Ascending aorta (tissue), 2 donors: ENCODE measurements around the gene CCL22. TPM values are rescaled to one million over a fixed set of nuclear protein-coding genes. Genes with fewer than 3 reads are reported as not detected.
A peak's percentile ranks its signal among the peaks of the same experiment; 100 is the strongest.
"Not testable (repeated sequence)": the region's sequence is repeated elsewhere in the genome, so short reads cannot be mapped to it uniquely, and the experiment has no call there.

Experiments
- DNase-seq, 2 donors: peaks; one replicate each; pipeline ENCODE4 v3.0.0-alpha.2; 2019; ENCODE audit warnings: low spot score in 2 of 2
- H3K27ac ChIP-seq, 2 donors: fragments of 200-600 bp; sonication (generic); one replicate each; pipeline ENCODE4 v1.5.1; 2016 to 2017; ENCODE audit warnings: mild to moderate bottlenecking in 1 of 2
- H3K27me3 ChIP-seq: fragments of 200-600 bp; sonication (generic); one replicate; pipeline ENCODE4 v1.5.1; 2017
- H3K36me3 ChIP-seq, 2 donors: fragments of 200-600 bp; sonication (generic); one replicate each; pipeline ENCODE4 v1.5.1; 2016
- H3K4me1 ChIP-seq, 2 donors: fragments of 200-600 bp; sonication (generic); one replicate each; pipeline ENCODE4 v1.5.1; 2016 to 2017; ENCODE audit warnings: mild to moderate bottlenecking in 1 of 2
- H3K4me3 ChIP-seq, 2 donors: fragments of 200-600 bp; sonication (generic); one replicate each; pipeline ENCODE4 v1.5.1; 2016 to 2017; ENCODE audit warnings: mild to moderate bottlenecking in 1 of 2
- H3K9me3 ChIP-seq, 2 donors: fragments of 200-600 bp; sonication (generic); one replicate each; pipeline ENCODE4 v1.5.1; 2016
- intact Hi-C: fragments of 100-400 bp; cut with DNase I; formaldehyde crosslinking; loops from one replicate; pipeline ENCODE4 v1.15.1; 2023
- total RNA-seq: library from RNA; depleted of rRNA; stranded (reverse); fragments of >200 nt; gene quantifications from one replicate; pipeline ENCODE4 v1.1.0, GENCODE V29; 2016
- TF ChIP-seq, protein P1 (sequence below), 3 experiments: fragments of 200-600 bp in 2 of 3; fragments of 450-650 bp in 1 of 3; sonication (generic) in 2 of 3; IDR thresholded peaks; one replicate each; pipeline ENCODE4 v1.5.1; 2016 to 2019; ENCODE audit warnings: antibody characterized with exemption in 3 of 3, mild to moderate bottlenecking in 1 of 3, moderate library complexity in 1 of 3

The CCL22 gene
- total RNA-seq, 1 donor from 2014 or later = not detected

DNA sequence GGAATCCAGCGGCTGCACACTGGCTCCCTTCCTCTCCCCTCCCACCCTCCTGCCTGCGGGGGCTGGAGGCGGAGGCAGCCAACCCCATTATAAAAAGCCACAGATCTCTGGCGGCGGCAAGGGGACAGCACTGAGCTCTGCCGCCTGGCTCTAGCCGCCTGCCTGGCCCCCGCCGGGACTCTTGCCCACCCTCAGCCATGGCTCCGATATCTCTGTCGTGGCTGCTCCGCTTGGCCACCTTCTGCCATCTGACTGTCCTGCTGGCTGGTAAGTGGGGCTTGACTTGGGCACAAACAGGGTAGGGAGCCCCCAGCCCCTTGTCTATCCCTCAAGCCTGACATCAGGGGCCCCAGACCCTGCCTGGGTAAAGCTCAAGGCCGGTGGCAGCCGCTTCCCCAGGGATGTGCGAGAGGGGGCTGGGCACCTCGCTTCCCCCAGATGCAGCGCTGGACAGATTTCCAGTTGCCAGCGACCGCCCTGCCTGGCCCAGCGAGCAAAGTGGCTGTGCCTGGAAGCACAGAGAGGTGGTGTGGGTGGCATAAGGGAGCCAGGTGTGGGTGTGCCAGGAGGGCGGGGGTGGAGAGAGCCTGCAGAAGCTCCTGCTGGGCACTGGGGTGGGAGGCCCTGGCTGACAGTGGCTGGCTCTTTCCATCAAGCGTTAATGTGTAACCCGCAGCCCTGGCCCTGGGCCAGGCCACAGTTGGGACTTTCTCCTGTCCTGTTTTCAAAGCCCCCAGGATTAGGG, 14.0 kb downstream of the CCL22 start, which contains the start of gene CX3CL1:
Gene CX3CL1, plus strand, starts transcription at position 119 of the 745 bp plus-strand sequence. Its CDS starts 79 bp downstream, at position 198.
- peak in 1 of 2 donors; percentile 95 for DNase-seq
- TF ChIP-seq, protein P1, sequence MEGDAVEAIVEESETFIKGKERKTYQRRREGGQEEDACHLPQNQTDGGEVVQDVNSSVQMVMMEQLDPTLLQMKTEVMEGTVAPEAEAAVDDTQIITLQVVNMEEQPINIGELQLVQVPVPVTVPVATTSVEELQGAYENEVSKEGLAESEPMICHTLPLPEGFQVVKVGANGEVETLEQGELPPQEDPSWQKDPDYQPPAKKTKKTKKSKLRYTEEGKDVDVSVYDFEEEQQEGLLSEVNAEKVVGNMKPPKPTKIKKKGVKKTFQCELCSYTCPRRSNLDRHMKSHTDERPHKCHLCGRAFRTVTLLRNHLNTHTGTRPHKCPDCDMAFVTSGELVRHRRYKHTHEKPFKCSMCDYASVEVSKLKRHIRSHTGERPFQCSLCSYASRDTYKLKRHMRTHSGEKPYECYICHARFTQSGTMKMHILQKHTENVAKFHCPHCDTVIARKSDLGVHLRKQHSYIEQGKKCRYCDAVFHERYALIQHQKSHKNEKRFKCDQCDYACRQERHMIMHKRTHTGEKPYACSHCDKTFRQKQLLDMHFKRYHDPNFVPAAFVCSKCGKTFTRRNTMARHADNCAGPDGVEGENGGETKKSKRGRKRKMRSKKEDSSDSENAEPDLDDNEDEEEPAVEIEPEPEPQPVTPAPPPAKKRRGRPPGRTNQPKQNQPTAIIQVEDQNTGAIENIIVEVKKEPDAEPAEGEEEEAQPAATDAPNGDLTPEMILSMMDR (IDR thresholded peaks at IDR 0.05) = peak; percentile 20 to 56 (median 48)
- intact Hi-C loops = loop anchor here (1.0 to 5.0 kb wide), 4 partner anchors 46 to 125 kb away; partner anchors contain the start of gene ARL2BP

DNA sequence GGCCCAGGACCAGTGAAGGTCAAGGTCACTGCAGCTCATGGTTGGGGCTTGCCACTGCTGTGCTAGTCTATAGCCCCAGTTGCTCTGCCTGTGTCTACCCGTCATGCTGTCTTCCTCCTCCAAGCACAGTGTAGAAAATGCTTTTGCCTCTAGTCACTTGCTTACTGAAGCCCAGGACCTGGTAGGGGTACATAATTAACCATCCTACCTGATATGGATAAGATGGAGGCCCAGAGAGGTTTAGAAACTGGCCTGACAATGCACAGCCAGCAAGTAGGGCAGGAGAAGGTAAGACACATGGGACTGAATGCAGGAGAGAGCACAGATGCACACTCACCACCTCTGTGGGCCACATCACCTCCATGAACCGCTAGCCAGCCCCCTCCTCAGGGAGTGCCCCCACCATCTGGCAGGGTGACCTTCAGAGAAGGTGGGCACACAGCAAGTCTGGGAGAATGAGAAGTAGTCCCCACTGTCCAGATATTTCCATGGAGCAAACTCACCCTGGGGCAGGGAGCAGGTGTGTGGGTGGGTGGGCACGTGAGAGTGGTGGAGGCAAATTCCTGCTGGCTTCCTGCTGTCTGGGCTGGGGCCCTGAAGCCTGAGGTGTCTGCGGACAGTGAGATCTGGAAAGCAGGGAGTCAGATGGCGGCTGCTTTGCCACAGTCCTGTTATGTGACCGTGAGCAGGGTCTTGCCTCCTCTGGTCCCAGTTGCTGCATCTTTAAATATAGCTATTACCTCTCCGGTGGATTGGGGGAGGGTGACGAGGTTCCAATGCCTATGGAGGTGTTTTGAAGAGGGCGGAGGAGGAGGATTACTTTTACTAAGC, 14.7 kb downstream of the CCL22 start:
- H3K27me3 ChIP-seq = no peaks in the 10 kb centered on the region
- TF ChIP-seq, protein P1 (IDR thresholded peaks at IDR 0.05) = no peak
- intact Hi-C loops = loop anchor here (2.0 to 5.0 kb wide), 2 partner anchors 45 to 126 kb away; partner anchors contain the start of gene ARL2BP
- DNase-seq = no peak
- H3K9me3 ChIP-seq = no peaks in the 10 kb centered on the region
- H3K36me3 ChIP-seq = no peaks in the 10 kb centered on the region
- peak overlapping the region; percentile 75 to 76 for H3K4me3 ChIP-seq
- H3K4me1 ChIP-seq = peaks cover 16 to 45% of the 10 kb centered on the region in 2 donors
- H3K27ac ChIP-seq = peak overlapping the region; percentile 94 to 99

More for the DNA sequence above, 14.0 kb downstream of the CCL22 start, which contains the start of gene CX3CL1:
- peak within 1 kb of the TSS; percentile 75 to 76 for H3K4me3 ChIP-seq
- peak within 1 kb of the TSS; percentile 94 to 99 for H3K27ac ChIP-seq
- H3K9me3 ChIP-seq = no peaks in the 10 kb centered on the region
- H3K36me3 ChIP-seq = no peaks in the 10 kb centered on the region
- H3K27me3 ChIP-seq = no peaks in the 10 kb centered on the region
- peaks cover 16 to 37% of the 10 kb centered on the region in 2 donors for H3K4me1 ChIP-seq

DNA sequence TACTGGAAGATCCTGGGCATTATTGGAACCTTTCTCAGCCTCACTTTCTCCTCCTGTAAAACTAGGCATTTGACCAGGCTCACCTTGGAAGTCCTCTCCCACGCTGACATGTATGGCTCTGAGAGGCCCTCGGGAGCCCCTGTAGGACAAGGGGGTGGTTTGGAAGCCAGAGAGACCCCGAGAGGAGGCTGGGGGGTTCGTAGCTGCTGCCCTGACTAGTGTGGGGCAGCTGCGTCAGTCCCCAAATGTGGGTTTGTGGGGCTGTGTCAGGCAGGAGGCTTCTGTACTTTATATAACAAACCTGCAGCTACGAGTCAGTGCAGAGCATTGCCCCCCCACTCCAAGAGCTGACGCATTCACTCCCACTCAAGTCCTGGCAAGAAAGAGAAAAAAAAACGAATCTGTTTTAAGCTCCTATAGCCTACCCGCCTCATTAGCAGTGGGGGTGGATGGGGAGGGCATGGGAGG, 15.5 kb downstream of the CCL22 start:
- Histone ChIP-seq H3K4me3 (peak overlapping the region; percentile 75 to 76), H3K27ac (peak overlapping the region; percentile 94 to 99), H3K9me3 (no peaks in the 10 kb centered on the region), H3K4me1 (peaks cover 16 to 49% of the 10 kb centered on the region in 2 donors), H3K27me3 (no peaks in the 10 kb centered on the region), H3K36me3 (no peaks in the 10 kb centered on the region)
- intact Hi-C loops = loop anchor here (1.0 to 5.0 kb wide), 2 partner anchors 70 to 127 kb away; partner anchors contain the start of gene ARL2BP
- TF ChIP-seq, protein P1 (IDR thresholded peaks at IDR 0.05) = no peak
- DNase-seq = peak in 1 of 2 donors; percentile 87

DNA sequence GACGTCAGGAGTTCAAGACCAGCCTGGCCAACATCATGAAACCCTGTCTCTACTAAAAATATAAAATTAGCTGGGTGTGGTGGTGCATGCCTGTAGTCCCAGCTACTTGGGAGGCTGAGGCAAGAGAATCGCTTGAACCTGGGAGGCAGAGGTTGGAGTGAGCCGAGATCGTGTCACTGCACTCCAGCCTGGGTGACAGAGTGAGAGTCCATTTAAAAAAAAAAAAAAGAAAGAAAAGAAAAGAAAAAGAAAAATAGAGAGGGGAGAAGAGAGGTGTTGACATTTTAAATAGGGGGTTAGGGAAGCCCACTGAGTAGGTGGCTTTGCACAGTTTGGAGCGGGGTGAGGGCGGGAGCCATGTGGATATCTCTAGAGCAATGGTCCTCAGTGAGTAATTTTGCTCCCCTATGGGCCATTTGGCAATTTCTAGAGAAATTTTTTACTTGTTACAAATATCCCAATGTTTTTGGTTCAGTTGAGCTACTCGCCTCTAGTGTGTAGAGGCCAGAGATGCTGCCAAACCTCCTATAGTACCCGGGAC, 16.4 kb downstream of the CCL22 start:
- DNase-seq, H3K9me3 ChIP-seq, H3K27me3 ChIP-seq, H3K36me3 ChIP-seq: not testable (repeated sequence)
- Histone ChIP-seq H3K27ac (peak overlapping the region; percentile 94 to 99), H3K4me3 (peak overlapping the region in 1 of 2 donors; percentile 76), H3K4me1 (peaks cover 16 to 54% of the 10 kb centered on the region in 2 donors)
- intact Hi-C loops = loop anchor here (1.0 to 5.0 kb wide), 2 partner anchors 71 to 128 kb away; partner anchors contain the start of gene ARL2BP

DNA sequence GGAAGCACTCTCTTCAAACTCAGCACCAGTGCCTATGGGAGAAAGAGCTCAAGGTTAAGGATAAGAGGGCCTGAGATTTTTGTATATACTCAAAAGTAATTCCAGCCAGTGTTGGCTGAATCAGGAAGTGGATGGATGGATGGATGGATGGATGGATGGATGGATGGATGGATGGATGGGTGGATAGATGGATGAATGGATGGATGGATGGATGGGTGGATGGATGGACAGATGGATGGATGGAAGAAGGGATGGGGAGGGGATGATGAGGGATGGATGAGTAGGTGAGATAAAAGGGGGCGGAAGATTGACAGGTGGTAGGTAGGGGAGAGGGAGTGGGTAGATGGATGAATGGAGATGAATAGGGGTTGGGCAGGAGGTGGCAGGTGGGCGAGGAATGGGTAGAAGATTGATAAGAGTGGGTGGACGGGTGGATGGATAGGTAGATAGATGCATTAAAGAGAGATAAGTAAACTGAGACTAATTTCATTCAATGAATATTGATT, 17.8 kb downstream of the CCL22 start:
- TF ChIP-seq, protein P1 (IDR thresholded peaks at IDR 0.05) = no peak
- peak overlapping the region; percentile 94 to 99 for H3K27ac ChIP-seq
- intact Hi-C loops = no loop called here
- H3K4me1 ChIP-seq = peaks cover 15 to 51% of the 10 kb centered on the region in 2 donors
- H3K36me3 ChIP-seq = peaks cover 12 to 15% of the 10 kb centered on the region in 2 donors
- DNase-seq = no peak
- no peaks in the 10 kb centered on the region for H3K9me3 ChIP-seq
- H3K4me3 ChIP-seq = peak overlapping the region in 1 of 2 donors; percentile 76
- H3K27me3 ChIP-seq = no peaks in the 10 kb centered on the region
